GM18498 (cell line): ENCODE measurements around the gene FHIT.

Source experiments
- ATAC-seq: cut with Tn5 transposase; IDR thresholded peaks from one replicate; pipeline ENCODE4 v1.9.1; 2021; ENCODE audit warnings: mild to moderate bottlenecking, moderate library complexity; ENCODE audit not compliant: unreplicated experiment

FHIT gene

DNA sequence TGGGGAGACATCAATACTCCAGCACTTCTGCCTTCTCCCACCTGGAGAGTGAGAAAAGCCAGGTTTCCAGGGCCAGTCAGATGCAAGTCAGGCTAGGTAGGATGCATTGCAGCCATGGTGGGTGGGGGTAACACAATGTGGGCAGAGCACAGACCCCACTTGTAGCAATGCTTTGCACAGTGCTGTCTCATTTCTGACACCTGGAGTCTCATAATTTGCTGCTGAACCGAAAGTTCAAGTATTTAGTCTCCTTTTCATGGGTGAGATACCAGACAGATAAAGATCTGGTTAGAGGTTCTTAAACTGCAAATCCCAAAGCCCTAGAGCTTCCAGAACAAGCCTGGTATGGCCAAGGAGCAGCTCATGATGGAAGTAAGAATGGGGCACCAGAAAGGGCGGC lies 1321.1 kb downstream of the FHIT start:
- no peak for ATAC-seq

DNA sequence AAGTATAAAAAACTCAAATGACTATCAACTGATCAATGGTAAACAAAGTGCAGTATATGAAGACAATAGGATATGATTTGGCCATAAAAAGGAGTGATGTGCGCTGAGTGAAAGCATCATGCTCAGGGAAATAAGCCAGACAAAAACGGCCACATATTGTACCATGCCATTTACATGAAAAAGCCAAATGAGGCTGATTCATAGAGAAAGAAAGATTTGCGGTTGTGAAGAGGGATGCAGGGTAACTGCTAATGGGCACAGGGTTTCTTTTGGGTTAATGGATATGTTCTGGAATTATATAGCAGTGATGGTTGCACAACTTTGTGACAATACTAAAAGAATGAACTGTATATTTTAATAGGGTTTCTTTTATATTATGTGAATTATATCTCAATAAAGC lies 1324.2 kb downstream of the FHIT start:
- ATAC-seq: no peak

- ATAC-seq: no peak
Measured at GRCh38 chr3:59925946-59926345, 1325.3 kb downstream of the FHIT start.

DNA sequence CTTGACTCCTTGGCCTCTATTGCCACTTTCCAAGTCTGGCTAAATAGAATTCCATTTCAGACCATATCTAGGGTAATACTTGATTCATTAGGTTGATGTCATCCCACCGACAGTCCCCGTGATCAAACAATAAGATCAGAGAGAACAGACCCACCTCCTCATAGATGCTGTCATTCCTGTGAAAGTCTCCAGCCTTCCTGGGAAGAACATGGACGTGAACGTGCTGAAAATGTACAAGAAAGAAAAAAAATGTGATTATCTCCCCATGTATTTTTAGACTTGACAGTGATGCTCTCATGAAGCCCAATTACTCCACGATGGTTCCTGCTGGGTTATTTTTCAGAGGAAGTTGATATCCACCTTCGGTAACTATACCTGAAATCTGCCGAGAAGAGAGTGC lies 1329.1 kb downstream of the FHIT start:
- no peak for ATAC-seq

- ATAC-seq: no peak
Measured at GRCh38 chr3:59920822-59921221, 1330.4 kb downstream of the FHIT start.

DNA sequence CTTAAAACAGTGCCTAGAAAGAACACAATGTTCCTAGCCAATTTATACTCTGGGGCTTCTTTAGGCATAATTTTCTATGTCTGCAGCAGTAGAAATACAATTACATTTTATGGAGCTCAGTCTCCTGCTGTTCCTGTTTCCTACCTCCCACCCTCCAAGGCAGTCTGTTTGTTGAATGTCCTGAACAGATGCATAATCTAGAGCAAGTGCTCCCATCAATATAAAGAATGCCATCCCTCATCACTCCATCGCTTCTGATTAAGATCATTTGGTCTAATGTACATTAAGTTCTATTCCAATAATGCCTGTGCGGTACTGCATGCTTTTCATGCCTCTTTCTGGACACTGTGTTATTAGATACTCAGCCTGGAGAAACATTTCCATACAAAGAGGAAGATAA lies 1331.7 kb downstream of the FHIT start:
- ATAC-seq: no peak

DNA sequence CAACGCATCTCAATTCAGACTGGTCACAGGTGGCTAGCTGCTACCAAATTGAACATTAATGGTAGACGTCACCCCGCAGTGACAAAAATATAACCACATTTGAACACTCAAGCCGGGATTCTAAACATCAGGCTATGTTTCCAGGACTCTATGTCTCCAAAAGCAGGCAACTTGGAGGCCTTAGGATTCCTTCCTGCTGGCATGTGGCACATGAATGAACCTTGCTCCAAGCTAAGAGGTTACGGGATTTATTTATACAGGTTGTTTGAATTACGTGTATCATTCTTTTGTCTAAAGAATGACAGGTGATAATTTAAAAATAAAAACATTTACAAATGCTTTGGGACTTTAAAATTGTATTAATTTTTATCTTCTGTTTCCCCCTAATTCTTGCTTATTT lies 1337.0 kb downstream of the FHIT start:
- ATAC-seq: no peak

DNA sequence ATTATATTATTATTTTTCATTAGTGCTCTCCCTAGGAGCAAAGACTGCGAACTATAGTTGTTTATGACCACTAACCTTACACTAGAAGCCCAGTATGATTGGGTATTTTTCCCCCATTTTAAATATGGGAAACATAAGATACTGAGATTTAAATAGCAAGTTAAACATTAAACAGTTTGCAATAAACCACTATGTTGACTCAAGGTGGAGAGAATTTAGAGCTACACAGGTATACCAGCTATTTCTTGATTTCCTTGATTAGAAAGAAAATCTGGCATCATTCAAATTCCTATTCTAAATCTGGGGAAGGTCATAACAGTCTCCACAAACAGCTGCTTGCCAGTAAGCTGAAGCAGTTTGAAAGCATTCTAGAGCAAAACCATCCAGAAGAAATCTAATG lies 1337.6 kb downstream of the FHIT start:
- ATAC-seq: no peak

DNA sequence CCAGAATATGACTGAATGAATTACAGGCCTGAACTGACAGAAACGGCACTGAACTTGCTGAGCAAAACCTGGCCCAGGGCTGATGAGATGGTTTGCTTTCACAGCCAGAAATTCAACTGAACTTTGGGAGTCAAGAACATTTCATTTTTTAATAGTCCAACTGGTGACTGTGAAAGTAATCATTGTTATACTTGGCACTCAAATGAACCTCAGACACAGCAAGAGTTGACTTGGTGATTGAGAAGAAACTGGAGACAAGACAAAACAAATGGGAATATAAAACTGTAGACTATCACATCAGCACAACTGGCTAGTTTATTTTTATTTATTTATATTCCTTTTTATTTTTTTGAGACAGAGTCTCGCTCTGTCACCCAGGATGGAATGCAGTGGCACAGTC lies 1342.6 kb downstream of the FHIT start:
- ATAC-seq: no peak

DNA sequence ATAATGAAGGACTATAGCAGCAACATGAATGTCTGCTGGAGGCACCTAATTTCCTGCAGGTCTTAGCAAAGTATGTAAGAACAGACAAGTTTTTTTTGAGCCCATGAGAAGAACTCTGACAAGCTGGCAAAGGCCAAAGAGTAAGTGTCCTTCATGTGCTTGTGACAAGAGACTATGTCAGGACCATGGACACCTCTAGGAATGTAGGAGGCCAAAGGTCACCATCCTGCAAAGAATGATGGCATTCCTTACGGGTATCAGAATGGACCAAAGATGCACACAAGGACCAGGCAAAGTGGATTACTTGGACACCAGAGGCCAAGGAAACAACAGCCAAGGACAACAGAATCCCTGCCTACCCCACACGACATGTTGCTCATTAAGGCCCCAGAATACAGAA lies 1343.0 kb downstream of the FHIT start:
- ATAC-seq: no peak

- ATAC-seq: no peak
Measured at GRCh38 chr3:59904296-59904695, 1347.0 kb downstream of the FHIT start.

- ATAC-seq: no peak
Measured at GRCh38 chr3:59899061-59899460, 1352.2 kb downstream of the FHIT start.

DNA sequence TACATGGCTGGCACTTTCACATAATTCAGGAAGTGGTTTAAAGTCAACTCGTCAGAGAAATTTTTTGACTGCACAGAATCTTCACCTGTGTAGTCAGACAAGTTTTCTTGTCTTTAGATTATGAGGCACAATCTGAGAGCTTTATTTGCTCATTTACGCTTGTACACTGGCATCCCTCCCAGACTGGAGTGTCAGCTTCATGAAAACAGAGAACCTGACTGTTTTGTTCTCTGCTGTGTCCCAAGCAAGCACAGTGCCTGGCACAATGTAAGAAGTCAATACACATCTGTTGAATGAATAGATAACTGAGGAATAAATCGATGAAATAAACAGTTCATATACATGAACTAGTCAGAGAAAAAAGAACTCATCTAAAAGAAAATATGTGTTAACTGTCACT lies 1355.3 kb downstream of the FHIT start:
- ATAC-seq: no peak

GRCh38 chr3:59894425-59895121 lies 1356.7 kb downstream of the FHIT start:
- no peak for ATAC-seq

DNA sequence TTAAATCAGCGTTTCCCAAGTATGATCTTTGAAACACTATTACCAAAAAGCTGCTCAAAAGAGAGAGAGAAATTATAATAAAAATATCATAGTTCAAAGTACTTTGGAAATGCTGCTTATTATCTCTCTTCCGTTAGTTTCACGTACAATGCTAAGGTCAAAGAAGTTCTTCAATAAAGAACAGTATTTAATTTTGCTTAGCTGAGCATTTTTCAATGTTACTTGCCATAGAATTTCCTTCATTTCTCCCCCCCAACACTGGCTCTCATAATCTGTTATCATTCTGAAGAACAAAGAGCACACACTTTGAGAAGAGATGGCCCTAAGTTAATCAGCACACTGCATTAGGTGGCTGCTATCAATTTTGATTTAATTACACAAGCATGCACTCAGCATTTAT lies 1360.6 kb downstream of the FHIT start:
- ATAC-seq: no peak

GRCh38 chr3:59886790-59887189 lies 1364.5 kb downstream of the FHIT start:
- no peak for ATAC-seq

- no peak for ATAC-seq
Measured at GRCh38 chr3:59885899-59886400, 1365.3 kb downstream of the FHIT start.

DNA sequence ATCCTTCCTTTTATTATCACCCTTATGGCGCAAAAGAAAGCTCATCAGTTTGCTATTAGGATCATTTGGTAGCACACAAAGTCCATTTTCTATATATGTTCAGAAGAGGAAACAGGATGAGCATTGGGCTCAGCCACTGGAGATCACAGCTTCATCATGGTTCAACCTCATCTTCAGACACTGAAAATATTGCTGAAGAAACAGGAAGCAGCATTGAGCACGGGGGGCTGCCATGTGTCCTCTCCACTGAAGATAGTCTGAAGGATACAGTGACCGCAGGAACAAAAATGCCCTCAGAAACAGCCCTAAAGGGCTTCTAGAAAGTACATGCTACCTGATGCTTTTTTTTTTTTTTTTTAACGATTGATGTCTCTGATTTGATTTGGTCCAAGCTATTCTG lies 1366.2 kb downstream of the FHIT start:
- ATAC-seq: no peak

DNA sequence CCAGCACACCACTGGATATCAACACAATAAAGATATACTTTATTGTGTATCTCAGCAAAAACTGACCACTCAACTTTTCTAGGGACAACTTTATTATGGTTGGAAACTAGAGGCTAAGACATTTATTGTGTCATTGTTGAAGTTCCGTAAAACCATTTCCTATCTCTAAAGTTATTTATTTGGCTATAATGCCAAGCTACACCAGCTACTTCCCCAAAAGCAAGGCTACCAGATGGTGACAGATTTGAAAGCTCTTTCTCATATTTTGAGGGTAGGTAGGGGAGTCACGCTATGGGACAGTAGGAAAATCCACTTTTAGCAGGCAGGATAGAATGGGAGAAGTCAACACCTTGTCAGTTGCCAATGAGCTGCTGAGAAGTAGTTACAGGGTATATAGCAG lies 1366.8 kb downstream of the FHIT start:
- ATAC-seq: no peak

DNA sequence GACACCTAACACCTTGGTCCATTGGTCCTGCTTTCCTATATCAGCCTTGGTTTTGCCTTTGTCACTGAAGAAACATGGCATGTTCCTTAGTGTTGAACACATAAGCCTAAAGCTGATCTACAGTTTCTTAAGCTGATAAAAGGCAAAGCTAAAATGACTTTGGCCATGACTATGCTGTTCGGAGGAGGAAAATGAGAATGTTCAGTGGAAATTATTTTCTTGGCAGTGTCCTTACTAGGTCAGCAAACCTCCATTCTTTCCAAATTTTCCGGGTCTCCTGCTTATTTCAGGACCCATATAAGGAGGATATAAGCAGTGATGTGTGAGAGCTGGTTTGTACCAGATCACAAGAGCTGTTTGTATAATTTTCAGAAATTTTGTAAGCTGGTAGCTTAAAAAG lies 1368.5 kb downstream of the FHIT start:
- no peak for ATAC-seq

DNA sequence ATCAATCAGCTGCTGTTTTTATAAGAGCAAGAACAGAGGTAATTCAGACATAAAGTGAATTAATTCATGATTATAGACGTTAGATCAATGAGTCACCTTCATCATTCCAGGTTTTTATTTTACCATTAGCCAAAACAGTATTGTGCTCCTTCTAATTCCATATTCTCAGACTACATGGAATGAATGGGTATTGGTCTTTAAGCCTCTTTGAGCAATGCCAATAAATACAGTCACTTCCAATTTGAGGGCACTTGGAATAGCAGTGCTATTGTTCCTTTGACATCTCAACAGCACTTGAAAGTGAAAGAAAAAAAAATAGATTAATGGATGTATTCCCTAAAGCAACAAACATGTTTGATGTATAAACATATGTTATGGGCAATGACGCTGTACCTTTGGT lies 1370.5 kb downstream of the FHIT start:
- ATAC-seq: no peak

DNA sequence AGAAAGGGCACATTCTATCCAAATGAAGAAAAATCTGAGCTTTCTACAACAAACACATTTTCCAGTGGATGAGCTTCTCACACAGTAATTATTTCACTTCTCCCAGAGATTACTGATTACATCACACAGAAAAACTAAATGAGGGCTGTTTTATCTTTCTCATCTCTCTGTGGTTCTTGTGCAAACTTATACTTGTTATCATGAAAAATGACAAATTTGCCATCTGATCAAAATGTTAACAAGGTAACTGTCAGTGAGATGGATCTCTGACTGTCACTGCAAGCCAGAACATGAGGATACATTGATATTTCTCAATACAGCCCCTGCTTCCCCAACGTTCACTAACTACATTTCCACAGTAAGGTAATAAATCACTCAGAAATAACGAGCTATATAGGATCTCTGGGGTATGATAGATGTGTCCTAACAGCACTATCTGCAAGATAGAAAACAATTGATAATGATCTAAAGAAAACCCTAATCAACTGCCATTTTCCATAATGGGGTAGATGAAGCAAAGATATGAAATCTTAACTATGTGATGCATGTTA lies 1372.1 kb downstream of the FHIT start:
- ATAC-seq: no peak

GRCh38 chr3:59878038-59878427 lies 1373.2 kb downstream of the FHIT start:
- no peak for ATAC-seq
